RWPE2 (cell line): ENCODE results near the gene MTG2.

Experiments
- ATAC-seq: fragments of 200-7000 bp; cut with Tn5 transposase; 3 replicates; pipeline ENCODE4 v1.9.1; 2021; ENCODE audit warnings: low read depth
- DNase-seq: peaks from one replicate; pipeline ENCODE4 v3.0.0-alpha.2; 2020; ENCODE audit warnings: low spot score
- H3K27ac ChIP-seq: fragments of 450-650 bp; 2 replicates; pipeline ENCODE4 v1.5.1; 2017; ENCODE audit warnings: mild to moderate bottlenecking; ENCODE audit not compliant: poor library complexity, severe bottlenecking
- H3K27me3 ChIP-seq: fragments of 250-450 bp; sonication (Bioruptor Pico); 2 replicates; pipeline ENCODE4 v1.5.1; 2021; ENCODE audit warnings: mild to moderate bottlenecking, moderate library complexity; ENCODE audit not compliant: insufficient read depth, poor library complexity, severe bottlenecking
- H3K36me3 ChIP-seq: fragments of 250-450 bp; sonication (Bioruptor Pico); 2 replicates; pipeline ENCODE4 v1.5.1; 2020; ENCODE audit warnings: low read depth, mild to moderate bottlenecking, moderate library complexity
- H3K4me1 ChIP-seq: fragments of 250-450 bp; sonication (Bioruptor Pico); 2 replicates; pipeline ENCODE4 v1.5.1; 2021; ENCODE audit warnings: mild to moderate bottlenecking, moderate library complexity; ENCODE audit not compliant: insufficient read depth, poor library complexity, severe bottlenecking
- H3K4me3 ChIP-seq: fragments of 250-450 bp; sonication (Bioruptor Pico); 2 replicates; pipeline ENCODE4 v1.5.1; 2021; ENCODE audit warnings: mild to moderate bottlenecking, moderate library complexity; ENCODE audit not compliant: severe bottlenecking
- H3K9me3 ChIP-seq: fragments of 250-450 bp; sonication (Bioruptor Pico); 2 replicates; pipeline ENCODE4 v1.5.1; 2021; ENCODE audit warnings: mild to moderate bottlenecking, moderate library complexity; ENCODE audit not compliant: severe bottlenecking
- TF ChIP-seq, protein P1 (sequence below): fragments of 450-650 bp; IDR thresholded peaks from one replicate; pipeline ENCODE4 v1.5.1; 2017; ENCODE audit warnings: mild to moderate bottlenecking, moderate library complexity; ENCODE audit not compliant: poor library complexity, severe bottlenecking

MTG2 gene

GRCh38 chr20:62211769-62212288 lies 29.0 kb downstream of the MTG2 start:
- H3K36me3 ChIP-seq, result no peaks in the 10 kb centered on the region
- no peaks in the 10 kb centered on the region for H3K4me1 ChIP-seq
- H3K27me3 ChIP-seq, result peaks cover 48% of the 10 kb centered on the region
- no peak for ATAC-seq
- no peak for DNase-seq
- H3K9me3 ChIP-seq, result no peaks in the 10 kb centered on the region
- no peak overlapping the region for H3K4me3 ChIP-seq
- TF ChIP-seq, protein P1, sequence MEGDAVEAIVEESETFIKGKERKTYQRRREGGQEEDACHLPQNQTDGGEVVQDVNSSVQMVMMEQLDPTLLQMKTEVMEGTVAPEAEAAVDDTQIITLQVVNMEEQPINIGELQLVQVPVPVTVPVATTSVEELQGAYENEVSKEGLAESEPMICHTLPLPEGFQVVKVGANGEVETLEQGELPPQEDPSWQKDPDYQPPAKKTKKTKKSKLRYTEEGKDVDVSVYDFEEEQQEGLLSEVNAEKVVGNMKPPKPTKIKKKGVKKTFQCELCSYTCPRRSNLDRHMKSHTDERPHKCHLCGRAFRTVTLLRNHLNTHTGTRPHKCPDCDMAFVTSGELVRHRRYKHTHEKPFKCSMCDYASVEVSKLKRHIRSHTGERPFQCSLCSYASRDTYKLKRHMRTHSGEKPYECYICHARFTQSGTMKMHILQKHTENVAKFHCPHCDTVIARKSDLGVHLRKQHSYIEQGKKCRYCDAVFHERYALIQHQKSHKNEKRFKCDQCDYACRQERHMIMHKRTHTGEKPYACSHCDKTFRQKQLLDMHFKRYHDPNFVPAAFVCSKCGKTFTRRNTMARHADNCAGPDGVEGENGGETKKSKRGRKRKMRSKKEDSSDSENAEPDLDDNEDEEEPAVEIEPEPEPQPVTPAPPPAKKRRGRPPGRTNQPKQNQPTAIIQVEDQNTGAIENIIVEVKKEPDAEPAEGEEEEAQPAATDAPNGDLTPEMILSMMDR, result no peak
- no peak overlapping the region for H3K27ac ChIP-seq

DNA sequence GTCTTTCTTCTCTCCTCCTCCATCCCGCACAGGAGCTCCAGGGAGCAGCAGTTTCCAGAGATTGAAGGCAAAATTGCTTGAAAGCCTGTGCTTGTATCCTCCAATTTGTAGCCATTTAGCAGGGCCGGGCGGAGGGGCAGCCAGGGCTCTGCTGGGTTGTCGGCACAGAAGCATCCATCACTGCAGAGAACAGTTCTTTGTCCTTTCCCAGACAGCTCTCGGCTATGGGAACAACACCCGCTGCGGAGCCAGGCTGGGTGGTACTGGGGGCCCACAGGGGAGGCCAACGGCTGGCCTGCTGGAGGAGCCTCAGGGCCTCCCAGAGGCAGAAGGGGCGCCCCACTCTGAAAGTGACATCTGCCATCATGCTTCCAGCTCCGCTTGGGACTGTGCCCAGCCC lies 29.5 kb downstream of the MTG2 start:
- ATAC-seq, result no peak
- DNase-seq, result no peak
- no peaks in the 10 kb centered on the region for H3K9me3 ChIP-seq
- no peak overlapping the region for H3K4me3 ChIP-seq
- no peak overlapping the region for H3K27ac ChIP-seq
- no peaks in the 10 kb centered on the region for H3K36me3 ChIP-seq
- TF ChIP-seq, protein P1, result no peak
- peaks cover 52% of the 10 kb centered on the region for H3K27me3 ChIP-seq
- no peaks in the 10 kb centered on the region for H3K4me1 ChIP-seq

DNA sequence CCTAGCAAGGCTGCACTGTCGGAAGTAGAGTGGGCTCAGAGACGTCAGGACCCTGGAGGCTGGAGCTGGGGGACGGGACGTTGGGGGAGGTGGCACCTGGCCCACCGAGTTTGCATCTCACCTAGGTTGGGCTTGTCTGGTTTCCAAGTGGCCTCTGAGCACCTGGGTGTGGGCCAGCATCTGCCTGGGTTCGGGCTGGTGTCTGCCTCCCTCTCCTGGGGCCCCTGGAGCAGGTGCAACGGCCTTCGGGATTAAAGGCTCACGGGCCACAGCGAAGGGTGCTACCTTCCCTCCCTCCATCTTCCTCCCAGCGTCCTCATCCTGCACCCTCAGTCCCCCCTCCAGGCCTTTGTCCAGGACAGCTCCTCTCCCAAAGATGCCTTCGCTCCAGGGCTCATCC lies 31.2 kb downstream of the MTG2 start:
- TF ChIP-seq, protein P1, result peak; percentile 34
- Histone ChIP-seq H3K4me1 (no peaks in the 10 kb centered on the region), H3K27ac (no peak overlapping the region), H3K4me3 (no peak overlapping the region), H3K9me3 (no peaks in the 10 kb centered on the region), H3K36me3 (no peaks in the 10 kb centered on the region), H3K27me3 (peaks cover 70% of the 10 kb centered on the region)
- ATAC-seq, result peak; percentile 11; the same call in 1 of the 3 replicates
- DNase-seq, result no peak

DNA sequence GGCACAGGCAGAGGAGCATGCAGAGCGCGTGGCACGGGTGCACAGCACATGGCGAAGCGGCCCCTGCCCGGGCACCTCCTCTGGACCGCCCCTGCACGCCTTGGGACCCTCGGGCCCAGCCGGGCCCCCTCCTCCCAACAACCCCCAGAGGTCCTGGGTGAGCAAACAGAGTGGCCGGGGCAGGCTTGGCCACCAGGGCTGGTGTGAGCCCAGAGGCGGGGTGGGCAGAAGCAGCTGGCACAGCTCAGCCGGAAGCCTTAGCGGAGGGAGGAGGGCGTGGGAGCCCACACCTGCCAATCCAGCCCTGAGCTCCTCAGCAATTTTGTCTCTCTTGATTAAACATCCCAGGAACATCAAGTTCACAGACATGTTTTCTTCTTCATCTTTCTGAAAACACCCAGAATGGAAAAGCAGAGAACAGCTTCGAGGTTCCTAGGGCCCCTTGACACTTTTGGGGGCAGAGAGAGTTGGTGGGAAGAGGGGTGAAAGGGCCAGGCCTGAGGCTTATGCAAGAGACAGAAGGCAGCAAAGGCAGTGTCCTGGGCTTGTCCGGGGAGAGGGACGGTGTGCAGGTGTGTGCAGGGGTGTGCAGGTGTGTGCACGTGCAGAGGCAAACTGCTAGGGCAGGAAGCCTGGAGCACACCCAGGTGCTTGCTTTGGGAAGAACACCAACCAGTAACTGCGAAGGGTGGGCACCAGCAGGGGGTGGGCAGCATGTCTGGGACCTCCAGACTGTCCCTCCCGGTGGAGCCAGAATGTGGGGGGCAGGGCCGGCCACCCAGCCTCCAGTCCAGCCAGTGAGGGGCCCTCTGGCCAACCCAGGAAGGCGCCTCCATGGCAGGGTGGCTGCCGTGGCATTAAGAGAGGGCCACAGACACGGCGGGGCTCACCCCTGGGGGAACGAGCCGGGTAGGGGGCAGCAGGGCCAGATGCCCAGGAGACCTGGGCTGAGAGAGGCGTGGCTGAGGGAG lies 32.5 kb downstream of the MTG2 start:
- no peaks in the 10 kb centered on the region for H3K9me3 ChIP-seq
- no peak overlapping the region for H3K4me3 ChIP-seq
- H3K36me3 ChIP-seq, result no peaks in the 10 kb centered on the region
- H3K27ac ChIP-seq, result no peak overlapping the region
- peaks cover 73% of the 10 kb centered on the region for H3K27me3 ChIP-seq
- TF ChIP-seq, protein P1, result no peak
- ATAC-seq (peak; percentile 18; the same call in 2 of the 3 replicates), DNase-seq (no peak)
- H3K4me1 ChIP-seq, result no peaks in the 10 kb centered on the region
